ENCODE data around the gene VIM.
A peak's percentile ranks its signal among the peaks of the same experiment; 100 is the strongest.
"Not testable (repeated sequence)": the region's sequence is repeated elsewhere in the genome, so short reads cannot be mapped to it uniquely, and the experiment has no call there.

VIM gene

GRCh38 chr10:17257466-17258321 lies 29.7 kb downstream of the VIM start:
- DNase-seq, result peak; percentile 13

GRCh38 chr10:17262502-17262901 lies 34.5 kb downstream of the VIM start:
- DNase-seq, result no peak

- DNase-seq, result no peak
Observed at GRCh38 chr10:17263580-17263979, 35.5 kb downstream of the VIM start.

- DNase-seq, result no peak
Observed at GRCh38 chr10:17265468-17265867, 37.4 kb downstream of the VIM start.

- not testable (repeated sequence) for DNase-seq
Observed at GRCh38 chr10:17266549-17266948, 38.5 kb downstream of the VIM start.

GRCh38 chr10:17272648-17273047 lies 44.6 kb downstream of the VIM start:
- no peak for DNase-seq

GRCh38 chr10:17273403-17273802 lies 45.4 kb downstream of the VIM start:
- no peak for DNase-seq

- DNase-seq, result no peak
Observed at GRCh38 chr10:17276756-17277424, 48.8 kb downstream of the VIM start.

- no peak for DNase-seq
Observed at GRCh38 chr10:17278607-17279240, 50.7 kb downstream of the VIM start.

GRCh38 chr10:17282311-17282710 lies 54.3 kb downstream of the VIM start:
- no peak for DNase-seq

GRCh38 chr10:17286562-17287550 lies 58.8 kb downstream of the VIM start:
- no peak for DNase-seq
